GM04504 (cell line): ENCODE measurements around the gene HSF5.
A peak's percentile ranks its signal among the peaks of the same experiment; 100 is the strongest.

Experiments used
- DNase-seq: peaks from one replicate; pipeline ENCODE4 v3.0.0-alpha.2; 2012; ENCODE audit warnings: low read depth

HSF5 gene, protein sequence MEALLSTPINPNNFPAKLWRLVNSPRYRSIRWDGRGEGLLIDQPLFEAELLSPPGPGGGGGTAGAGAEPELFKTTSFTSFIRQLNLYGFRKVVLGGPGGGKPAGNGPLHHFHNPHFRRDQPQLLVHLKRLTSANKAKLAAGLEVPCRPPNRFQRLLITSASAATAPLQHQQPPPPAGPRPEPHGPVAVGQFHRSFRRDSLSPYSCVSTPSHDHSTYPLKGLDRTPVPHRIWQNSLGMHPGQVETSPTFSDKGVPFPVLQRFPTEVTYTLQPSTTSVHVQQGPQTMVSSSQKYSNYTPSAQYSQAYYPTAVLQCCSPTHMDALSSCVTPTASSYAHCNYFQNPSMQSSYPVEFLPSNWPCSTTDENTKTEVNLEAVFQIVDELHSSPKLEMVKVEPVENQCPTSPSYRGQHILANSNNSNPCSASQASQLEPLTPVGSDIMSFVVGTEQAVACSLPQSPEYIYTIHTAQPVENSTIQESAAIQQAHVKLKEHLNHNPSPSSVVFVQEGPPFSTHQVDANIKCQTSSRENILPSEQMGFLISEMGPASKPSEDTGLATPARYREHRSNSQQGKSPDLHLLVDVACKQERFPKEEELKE

DNA sequence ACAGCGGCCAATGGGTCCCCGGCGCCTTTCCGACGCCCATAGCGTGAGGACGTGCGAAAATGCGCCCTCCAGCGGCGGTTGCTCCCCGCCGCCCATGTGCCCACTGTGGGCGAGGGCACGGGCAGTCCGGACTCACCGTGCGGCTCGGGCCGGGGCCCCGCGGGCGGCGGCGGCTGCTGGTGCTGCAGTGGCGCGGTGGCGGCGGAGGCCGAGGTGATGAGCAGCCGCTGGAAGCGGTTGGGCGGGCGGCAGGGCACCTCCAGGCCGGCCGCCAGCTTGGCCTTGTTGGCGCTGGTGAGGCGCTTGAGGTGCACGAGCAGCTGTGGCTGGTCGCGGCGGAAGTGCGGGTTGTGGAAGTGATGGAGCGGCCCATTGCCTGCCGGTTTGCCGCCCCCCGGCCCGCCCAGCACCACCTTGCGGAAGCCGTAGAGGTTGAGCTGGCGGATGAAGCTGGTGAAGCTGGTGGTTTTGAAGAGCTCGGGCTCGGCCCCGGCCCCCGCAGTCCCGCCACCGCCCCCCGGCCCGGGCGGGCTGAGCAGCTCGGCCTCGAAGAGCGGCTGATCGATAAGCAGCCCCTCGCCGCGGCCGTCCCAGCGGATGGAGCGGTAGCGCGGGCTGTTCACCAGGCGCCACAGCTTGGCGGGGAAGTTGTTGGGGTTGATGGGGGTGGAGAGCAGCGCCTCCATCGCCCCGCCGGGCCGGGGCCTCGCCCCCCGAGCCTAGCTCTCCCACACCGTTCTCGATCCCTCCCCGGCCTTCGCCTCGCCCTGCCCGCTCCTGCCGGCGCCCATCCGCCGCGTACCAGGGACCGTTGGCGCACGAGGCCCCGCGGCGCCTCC lies at the start of gene HSF5:
TSS of gene HSF5 (minus strand) at position 820 of the 839 bp plus-strand sequence. CDS start at position 686, 134 bp downstream.
- DNase-seq = no peak

DNA sequence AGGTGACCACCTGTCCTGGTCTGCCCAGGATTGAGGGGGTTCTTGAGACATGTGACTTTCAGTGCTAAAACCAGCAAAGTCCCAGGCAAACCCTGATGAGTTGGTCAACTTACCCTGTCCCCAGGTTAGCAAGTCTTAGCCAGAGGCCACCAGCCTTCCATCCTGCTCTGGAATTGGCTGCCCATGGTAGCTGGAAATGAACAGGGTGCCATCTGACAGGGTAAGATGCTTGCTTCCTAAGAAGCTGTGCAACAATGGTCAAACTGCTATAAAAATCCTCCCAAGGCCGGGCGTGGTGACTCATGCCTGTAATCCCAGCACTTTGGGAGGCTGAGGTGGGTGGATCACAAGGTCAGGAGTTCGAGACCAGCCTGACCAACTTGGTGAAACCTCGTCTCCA lies 49.1 kb upstream of the HSF5 start:
- DNase-seq = no peak

DNA sequence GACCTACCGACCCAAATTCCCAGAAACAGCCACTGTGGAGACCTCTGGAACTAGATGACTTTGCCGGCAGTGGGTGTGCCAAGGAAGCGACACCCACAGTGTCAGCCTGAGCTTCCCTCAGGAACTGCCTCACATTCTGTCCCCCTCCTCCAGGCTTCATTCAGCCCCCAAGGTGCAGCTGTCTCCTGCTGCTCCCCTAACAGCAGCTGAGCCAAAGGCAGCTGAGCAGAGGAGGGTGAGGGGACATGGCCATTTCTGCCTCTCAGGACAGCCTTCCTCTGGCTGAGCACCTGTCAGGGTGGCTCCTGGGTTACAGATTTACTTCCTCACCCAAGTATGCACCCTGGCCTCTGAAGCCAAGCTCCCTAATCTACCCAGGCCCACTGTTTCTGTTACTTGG lies 48.3 kb upstream of the HSF5 start:
- DNase-seq = no peak

DNA sequence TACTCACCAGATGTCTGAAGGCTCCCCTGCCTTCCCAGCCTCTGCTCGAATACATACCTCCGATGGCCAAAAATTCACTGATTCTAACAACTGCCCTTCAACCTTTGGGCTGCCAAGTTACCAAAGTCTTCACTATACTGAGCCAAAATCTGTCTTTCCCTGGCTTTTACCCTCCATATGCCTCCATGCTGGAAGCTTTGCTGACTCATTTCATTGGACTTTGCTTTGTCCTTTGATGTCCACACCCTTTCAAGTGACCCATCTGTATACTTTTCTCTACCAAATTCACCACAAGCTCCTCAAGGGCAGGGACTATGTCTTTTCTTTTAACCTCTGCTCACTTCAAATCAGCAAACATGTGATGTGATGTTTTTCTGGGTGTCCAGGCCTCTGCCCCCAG lies 47.2 kb upstream of the HSF5 start:
- no peak for DNase-seq

DNA sequence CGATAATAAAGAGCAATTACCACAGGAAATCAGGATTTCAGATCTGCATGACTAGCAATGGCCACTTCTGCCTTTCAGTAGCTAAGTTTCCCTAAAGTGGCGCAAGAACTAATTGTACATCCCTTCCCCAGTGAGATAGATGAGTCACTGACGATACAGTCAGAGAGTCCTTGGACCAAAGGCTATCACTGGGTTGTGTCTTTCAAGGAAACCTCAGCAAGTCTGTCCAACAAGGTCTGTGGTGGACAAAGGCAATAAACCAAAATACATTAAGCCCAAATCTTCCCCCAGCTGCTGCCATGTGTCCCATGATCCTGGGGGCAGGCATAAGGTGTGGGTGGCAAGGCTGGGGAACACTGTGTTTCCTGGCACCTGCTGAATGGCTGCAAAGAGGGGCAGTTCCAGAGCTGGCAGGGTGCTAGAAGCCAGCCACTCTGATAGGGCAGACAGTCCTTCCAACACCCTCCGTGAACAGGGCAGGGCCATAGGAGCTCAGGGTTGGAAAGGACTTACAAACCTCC lies 46.8 kb upstream of the HSF5 start:
- peak; percentile 29 for DNase-seq

DNA sequence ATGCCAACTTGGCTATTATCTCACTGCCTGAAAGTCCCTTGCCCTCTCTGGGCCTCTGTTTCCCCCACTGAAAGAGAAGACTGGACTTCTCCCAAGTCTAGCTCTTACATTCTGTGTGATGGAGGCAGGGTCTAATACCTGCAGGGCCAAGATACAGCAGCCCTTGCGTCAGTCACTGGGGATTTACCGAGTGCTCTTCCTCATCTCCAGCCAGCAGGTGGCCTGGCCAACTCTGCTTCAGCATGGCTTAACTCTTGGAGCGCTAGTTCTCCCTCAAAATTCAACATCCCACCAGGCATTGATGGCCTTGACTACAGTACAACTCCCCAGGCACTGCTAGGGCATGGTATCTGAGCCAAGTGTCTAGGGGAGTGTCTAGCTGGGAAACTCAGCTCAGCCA lies 46.1 kb upstream of the HSF5 start:
- DNase-seq = no peak

DNA sequence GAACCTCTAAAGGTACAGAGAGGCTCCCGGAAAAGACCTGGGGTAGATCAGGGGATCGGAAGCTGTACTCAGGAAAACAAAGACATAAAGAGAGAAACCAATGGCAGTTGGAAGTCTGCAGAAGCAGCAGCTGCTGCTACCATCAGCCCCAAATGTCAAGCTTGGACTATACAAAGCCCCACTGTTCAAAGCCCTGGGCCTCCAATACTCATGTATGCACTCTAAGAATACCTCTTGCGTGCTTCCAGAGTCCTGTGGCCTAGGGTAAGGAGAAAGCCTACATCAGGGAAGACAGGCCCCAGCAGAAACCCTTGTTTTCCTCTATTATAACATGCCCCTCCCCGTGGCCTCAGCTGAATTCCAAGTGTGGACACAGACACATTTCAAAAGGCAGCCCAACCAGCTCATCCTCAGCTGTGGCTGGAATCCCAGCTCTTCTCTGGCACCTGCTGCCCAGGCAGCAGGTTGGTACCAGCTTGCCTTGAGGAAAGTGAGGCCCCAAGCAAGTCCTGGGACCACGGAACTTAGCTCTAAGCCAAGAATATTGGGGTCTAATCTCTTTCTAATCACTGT lies 45.5 kb upstream of the HSF5 start:
- DNase-seq = no peak

DNA sequence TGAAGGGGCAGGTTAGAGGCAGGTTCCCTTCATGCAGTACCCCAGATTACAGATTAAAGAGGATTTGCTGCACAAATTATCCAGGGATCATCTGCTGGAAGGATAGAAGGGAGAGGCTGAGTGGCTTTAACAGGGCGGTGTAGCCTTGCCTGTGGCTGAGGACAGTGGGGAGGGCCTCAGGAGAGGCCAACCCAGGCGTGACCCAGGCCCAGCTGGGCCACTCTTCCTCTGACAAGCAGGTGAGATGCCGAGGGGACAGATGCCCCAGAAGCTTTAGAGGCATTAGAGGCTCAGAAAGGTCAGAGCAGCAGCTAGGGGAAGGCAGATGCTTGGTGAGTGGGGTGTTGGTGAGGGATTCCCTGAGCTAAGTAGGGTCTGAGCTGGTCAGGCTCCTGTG lies 44.3 kb upstream of the HSF5 start:
- DNase-seq = no peak

DNA sequence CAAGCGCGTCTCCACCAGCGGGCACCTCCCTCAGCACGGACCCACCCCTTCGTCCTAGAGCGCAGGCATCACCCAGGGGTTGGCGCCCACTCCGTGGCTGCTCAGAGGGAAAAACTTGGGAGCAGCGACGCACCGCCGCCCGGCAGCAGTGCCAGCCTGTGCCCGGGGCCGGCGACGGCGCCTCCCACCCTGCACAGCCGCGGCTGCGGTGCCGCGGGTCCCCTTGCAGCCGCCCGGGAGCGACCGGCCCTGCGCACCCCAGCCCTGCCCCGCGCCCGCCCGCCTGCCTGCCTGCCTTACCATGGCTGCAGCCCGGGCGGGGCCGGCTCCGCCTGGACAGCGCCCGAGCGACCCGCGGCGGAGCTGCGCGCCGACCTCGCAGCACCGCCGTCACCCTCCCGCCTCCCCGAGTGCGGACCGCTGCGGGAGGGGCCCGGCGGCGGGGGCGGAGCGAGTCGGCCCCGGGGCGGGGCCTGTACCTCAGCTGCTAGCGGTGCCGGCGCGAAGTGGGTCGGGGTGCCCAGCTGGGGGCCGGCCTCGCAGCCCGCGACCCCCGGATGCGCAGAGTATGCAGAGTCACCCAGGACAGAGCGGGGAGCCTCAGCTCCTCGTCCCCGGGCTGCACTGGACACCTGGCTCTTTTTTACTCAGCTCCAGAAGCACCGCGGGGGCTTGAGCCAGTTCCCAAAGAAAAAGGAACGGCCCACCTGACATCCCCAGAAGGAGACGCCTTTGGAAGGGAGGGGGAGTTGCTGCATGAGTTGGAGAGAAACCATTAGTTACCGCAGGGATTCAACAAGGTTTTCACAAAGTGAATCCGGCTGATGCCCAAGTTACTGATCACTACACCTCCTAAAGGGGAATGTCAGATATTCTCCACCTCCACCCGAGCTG lies 43.7 kb upstream of the HSF5 start:
- DNase-seq = no peak

DNA sequence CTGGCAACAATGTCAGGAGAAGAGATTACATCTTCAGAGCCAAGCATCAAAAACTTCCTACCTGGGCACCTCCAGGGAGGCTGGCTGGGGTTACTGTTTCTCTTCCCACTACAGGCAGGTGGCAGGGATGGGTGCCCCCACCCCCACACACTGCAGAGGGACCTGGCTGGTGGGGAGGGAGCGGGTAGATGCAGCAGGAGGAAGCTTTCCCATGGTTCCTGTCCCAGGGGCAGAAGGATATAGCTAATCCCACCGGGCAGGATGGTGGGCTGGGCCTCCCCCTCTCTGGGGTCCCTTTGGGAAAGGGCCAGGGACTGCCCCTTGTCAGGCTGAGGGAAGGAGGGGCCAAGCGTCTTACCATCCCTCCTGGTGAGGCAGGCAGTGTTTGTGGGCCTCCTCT lies 42.9 kb upstream of the HSF5 start:
- DNase-seq = no peak

DNA sequence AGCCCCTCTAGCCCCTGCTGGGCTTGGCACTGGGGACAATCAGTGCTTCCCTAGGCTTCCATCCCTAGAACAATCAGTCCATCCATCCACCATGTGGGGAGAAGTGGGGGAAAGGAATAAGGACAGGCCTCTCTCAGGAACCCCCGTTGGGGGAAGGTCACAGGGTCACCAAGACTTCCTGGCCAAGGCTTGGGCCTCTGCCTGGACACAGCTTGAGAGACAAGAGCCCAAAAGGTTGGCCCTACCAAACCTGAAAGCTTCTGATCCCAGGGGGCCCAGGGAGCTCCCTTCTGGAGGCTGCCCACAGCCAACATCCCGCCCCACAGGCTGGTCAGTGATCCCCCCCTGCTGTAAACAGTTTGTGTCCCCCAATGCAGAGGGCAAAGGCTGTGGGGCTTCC lies 42.4 kb upstream of the HSF5 start:
- DNase-seq = no peak

DNA sequence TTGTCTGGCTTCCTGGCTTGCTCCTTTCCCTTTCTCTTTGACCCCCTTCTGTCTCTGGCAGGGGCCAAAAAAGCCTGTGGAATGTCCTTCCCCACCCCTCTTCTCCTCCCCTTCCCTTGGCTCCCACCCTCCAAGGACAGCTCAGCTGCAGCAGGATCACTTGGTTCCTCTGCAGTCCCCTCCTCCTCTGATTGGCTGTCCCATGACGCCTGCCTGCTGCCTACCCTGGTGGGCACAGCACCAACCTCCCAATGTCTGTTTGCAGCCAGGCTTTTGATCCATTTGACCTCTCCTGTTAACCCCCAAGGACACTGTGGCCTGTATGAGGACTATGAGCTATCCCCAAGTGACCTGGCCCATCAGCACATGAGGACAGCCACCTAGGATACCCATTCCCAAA lies 41.1 kb upstream of the HSF5 start:
- no peak for DNase-seq

DNA sequence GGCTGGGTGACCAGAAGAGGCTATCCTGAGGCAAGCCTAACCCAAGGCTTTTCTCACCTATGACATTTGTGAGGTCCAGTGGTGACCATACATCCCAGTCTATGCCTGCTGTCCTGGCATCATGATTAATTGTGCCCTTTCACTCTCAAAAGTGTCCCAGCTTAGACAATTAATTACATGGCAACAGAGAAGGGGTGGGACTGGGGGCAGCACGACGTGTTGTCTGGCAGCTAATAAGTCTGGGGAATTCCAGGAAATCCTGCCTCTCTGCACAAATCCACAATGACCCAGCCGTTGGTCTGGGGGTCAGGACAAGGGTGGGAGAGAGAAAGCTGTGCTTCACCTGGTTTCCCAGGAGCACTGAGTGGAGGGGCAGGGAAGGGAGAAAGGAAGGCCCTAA lies 40.2 kb upstream of the HSF5 start:
- DNase-seq = no peak

DNA sequence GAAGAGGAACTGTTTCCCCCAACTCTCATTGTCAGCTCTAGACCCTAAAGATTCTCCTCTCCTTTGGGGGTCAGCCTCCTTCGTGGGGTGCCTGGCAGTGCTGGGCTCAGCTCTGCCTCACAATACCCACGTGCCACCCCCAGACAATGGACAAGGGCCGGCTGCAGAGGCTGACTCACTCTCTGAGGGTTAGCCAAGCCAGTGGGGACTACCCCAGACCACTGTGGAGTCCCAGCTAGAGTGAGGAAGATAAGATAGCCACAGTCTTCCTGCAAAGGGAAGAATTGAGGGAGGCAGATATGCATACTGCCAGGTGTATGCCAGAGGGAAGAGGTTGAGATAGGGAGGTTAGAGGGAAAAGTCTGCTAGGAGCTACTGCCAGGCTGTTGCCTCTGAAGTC lies 39.7 kb upstream of the HSF5 start:
- no peak for DNase-seq

DNA sequence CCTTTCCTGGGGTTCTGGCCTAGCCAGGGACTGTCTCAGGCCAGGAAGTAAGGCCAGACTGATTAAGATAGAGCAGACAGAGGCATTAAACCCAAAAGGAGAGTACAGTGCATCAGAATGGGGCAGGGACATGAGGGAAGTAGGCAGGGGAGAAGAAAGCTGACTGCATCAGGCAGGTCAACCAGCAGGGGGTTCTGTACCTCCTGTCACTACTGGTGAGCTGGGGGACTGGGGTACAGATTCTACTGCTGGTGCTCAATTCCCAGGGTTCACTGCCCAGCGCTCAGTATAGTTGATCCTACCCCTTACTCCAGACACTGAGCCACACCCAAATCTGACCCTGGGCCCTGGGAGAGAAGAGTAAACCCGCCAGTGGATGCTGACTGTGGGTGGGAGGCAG lies 39.1 kb upstream of the HSF5 start:
- DNase-seq = no peak

DNA sequence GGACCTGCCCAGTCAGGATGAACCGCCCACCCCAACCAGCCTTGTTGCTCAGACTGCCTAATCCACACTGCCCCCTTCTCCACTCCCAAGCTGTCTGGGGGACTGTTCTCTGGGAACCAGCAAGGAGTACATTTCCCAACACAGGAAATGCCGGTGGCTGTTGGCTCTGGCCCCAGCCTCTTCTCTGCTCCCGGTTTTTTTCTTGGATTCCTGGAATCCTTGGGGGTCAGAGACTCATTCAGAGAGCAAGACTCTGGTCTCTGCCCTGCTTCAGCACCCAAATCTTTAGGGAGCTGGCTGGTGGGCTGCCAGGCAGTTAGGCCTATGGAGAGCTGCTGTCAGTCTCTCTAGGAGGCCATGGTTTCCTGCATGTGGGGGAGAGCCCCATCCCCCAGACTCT lies 37.0 kb upstream of the HSF5 start:
- DNase-seq = peak; percentile 69

DNA sequence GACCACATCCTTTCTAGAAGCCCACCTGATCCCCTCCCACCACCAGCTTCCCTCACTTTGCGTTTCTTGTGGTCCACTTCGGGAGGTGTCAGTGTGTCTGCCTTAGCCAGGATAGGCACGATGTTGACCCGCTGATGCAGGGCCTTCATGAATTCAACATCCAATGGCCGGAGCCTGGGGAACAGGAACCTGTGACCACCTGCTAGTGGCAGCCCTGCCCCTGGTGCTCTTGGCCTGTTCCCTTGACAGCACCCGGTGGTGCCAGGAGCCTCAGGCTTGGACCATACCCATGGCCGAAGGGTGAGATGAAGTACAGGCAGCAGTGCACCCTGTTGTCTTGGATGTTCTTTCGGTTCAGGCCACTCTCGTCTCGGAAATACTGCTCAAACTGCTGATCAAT lies 33.5 kb upstream of the HSF5 start:
- no peak for DNase-seq

DNA sequence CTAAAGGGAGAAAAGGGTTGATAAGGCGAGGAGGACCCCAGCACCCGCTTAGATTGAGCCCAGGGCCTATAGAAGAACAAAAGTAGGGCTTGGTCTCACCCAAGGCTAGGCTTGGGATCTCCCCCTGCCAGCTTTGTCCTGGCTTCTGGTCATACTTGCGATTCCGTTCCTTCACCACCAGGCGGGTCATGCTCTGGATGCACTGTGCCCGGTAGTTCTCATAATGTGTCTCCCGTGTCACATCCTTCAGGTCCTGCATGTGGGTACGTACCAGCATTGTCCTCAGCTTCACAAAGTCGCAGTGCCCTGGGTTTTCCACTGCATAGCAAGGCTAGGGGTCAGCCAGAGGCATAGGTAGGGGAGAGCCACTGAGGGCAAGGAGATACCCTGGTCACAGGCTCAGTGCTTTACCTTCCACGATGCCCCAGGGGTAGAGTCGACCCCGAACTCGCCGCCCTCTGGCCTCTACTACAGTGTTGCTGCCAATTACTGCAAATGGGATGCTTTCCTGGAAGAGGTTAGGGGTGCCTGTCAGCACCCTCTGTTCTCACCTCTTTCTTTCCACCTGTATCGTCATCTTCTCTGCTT lies 32.7 kb upstream of the HSF5 start:
- no peak for DNase-seq

DNA sequence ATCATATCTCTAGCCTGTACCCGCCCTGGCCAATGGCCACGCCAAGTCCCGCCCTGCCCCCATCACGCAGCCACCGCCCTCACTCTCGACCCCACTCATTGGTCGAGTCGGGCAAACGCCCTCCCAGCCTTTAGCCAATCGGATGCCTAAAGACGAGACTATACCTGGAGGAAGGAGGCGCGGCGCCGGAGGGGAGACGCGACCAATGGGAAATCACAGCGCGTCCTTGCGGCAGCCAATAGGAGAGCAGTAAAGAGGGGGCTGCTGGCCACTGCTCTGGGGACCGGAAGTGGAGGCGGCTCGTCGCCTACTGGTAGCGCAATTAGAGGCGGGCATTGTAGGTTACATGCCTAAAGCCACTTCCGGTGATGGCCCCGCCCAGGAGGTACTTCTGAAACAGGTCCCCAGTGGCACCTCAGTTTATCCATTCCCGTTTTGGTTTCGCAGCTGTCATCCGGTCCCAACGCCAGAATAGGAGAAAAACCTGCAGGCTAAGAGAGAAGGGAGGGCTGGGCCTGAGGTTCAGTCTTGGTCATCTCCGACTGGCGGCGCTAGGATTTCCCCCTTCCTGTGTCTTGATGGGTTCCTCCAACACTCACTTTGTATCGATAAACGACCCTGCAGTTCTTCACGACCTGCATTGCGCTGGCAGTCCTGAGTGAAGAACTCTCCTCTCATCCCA lies 29.9 kb upstream of the HSF5 start:
- peak; percentile 99 for DNase-seq

DNA sequence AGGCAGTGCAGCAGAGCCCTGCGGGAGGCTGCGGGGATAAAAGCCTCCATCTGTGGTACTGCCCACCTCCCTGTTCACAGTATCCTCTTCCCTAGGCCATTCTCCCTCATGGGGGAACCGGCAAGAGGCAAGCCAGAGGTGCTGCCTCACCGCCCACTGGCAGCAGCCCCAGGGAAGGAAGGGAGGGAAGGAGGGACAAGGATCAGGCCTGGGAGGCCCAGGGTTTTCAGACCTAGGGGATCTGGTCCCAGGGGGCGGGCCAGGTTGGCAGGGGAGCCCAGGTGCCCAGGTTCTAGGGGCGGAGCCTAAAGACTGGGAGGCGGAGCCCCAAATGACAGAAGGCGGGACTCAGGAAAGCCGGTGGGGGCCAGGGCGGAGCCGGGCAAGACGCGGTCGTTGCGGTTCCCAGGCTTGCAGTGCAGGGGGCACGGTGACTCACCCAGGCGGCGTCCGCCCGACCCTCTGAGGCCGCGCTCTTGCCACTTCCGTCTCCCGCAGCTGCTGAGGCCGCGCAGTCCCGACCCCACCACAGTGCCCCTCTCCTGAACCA lies 29.2 kb upstream of the HSF5 start:
- DNase-seq = no peak
